HCT116 (cell line): Measurements from ENCODE around the gene NGRN. TPM values are rescaled to one million over a fixed set of nuclear protein-coding genes. Genes with fewer than 3 reads are reported as not detected.
"Not testable (repeated sequence)": the region's sequence is repeated elsewhere in the genome, so short reads cannot be mapped to it uniquely, and the experiment has no call there.

ENCODE experiments used
- ATAC-seq: fragments of 200-7000 bp; cut with Tn5 transposase; 2 replicates; pipeline ENCODE4 v1.9.1; 2020; ENCODE audit warnings: mild to moderate bottlenecking, moderate library complexity
- BruUV-seq: library from RNA; stranded (reverse); fragments of 400-500 nt; replicated peaks from 2 replicates; lab custom pipeline; 2021; lab: Mats Ljungman, UMichigan
- CTCF ChIA-PET: fragments of 300-600 bp; sonication (Branson Sonifier 250); formaldehyde crosslinking; loops from one replicate; lab custom pipeline; 2021; ENCODE audit warnings: antibody characterized with exemption; lab: Charles Lee
- POLR2A ChIA-PET: fragments of 300-600, 350-600 bp; sonication (Branson Sonifier 250); formaldehyde crosslinking; loops from one replicate; lab custom pipeline; 2021; ENCODE audit warnings: antibody characterized with exemption; lab: Charles Lee
- RAD21 ChIA-PET, 2 experiments: fragments of 300-600 bp; sonication (Branson Sonifier 250); formaldehyde crosslinking; loops; one replicate each; lab custom pipeline; 2023; ENCODE audit warnings: low total read pairs in 2 of 2; ENCODE audit not compliant: uncharacterized antibody in 2 of 2, unreplicated experiment in 2 of 2, low non-redundant PET in 1 of 2; lab: Charles Lee
- DNase-seq: peaks from one replicate; pipeline ENCODE4 v3.0.0-alpha.2; 2010; ENCODE audit warnings: low read depth, low spot score
- H2AFZ ChIP-seq: fragments of 200-600 bp; shearing (Covaris generic), sonication (generic); 2 replicates; pipeline ENCODE4 v1.6.1; 2017; ENCODE audit warnings: low read depth, mixed run types, mixed read lengths, antibody characterized with exemption, low read length; ENCODE audit not compliant: poor library complexity, severe bottlenecking
- H3K27ac ChIP-seq: 2 replicates; pipeline ENCODE4 v1.5.1; 2012; ENCODE audit warnings: low read depth, low read length
- H3K27me3 ChIP-seq: fragments of 200-600 bp; sonication (generic); 2 replicates; pipeline ENCODE4 v1.6.1; 2016; ENCODE audit warnings: mixed run types, low read length, mixed read lengths; ENCODE audit not compliant: insufficient read depth
- H3K36me3 ChIP-seq, 2 experiments: fragments of 200-500 bp in 1 of 2; fragments of 200-600 bp in 1 of 2; sonication (Bioruptor generic) in 1 of 2; sonication (generic) in 1 of 2; 2 replicates each; pipeline versions ENCODE4 v1.5.1 to v1.6.1; 2014 to 2016; ENCODE audit warnings: low read length in 2 of 2, inconsistent platforms in 1 of 2, mixed read lengths in 1 of 2, mixed run types in 1 of 2; ENCODE audit not compliant: insufficient read depth in 2 of 2, control insufficient read depth in 1 of 2
- H3K4me1 ChIP-seq, 2 experiments: fragments of 200-600 bp in 1 of 2; sonication (generic) in 1 of 2; 2 replicates each; pipeline versions ENCODE4 v1.5.1 to v1.6.1; 2012 to 2017; ENCODE audit warnings: low read length in 2 of 2, inconsistent platforms in 1 of 2, mild to moderate bottlenecking in 1 of 2, mixed read lengths in 1 of 2, mixed run types in 1 of 2, moderate library complexity in 1 of 2; ENCODE audit not compliant: insufficient read depth in 2 of 2, control insufficient read depth in 1 of 2
- H3K4me2 ChIP-seq: fragments of 200-600 bp; sonication (generic); 2 replicates; pipeline ENCODE4 v1.6.1; 2017; ENCODE audit warnings: mixed run types, low read length, mixed read lengths
- H3K4me3 ChIP-seq, 2 experiments: fragments of 200-600 bp in 1 of 2; sonication (generic) in 1 of 2; replicated peaks in 1 of 2; 2 replicates each; pipeline ENCODE4 v1.5.1; 2011 to 2016; ENCODE audit warnings: low read length in 2 of 2, control low read depth in 1 of 2, low read depth in 1 of 2, mild to moderate bottlenecking in 1 of 2, mixed read lengths in 1 of 2, mixed run types in 1 of 2
- H3K79me2 ChIP-seq: fragments of 200-600 bp; sonication (generic); 2 replicates; pipeline ENCODE4 v1.6.1; 2017; ENCODE audit warnings: mild to moderate bottlenecking, mixed run types, low read length, moderate library complexity, mixed read lengths; ENCODE audit not compliant: insufficient read depth
- H3K9ac ChIP-seq: fragments of 200-600 bp; sonication (generic); 2 replicates; pipeline ENCODE4 v1.6.1; 2016; ENCODE audit warnings: low read length, mixed read lengths
- H3K9me2 ChIP-seq: fragments of 200-600 bp; sonication (generic), shearing (Covaris generic); 2 replicates; pipeline ENCODE4 v1.6.1; 2017; ENCODE audit warnings: mixed run types, mild to moderate bottlenecking, moderate library complexity; ENCODE audit not compliant: insufficient read depth
- H3K9me3 ChIP-seq, 2 experiments: fragments of 200-500 bp in 1 of 2; fragments of 200-600 bp in 1 of 2; sonication (Bioruptor generic) in 1 of 2; sonication (generic) in 1 of 2; 2 replicates each; pipeline ENCODE4 v1.6.1; 2014 to 2017; ENCODE audit warnings: low read length in 2 of 2, mixed read lengths in 2 of 2, inconsistent platforms in 1 of 2, low read depth in 1 of 2, mild to moderate bottlenecking in 1 of 2, mixed run types in 1 of 2, moderate library complexity in 1 of 2; ENCODE audit not compliant: control insufficient read depth in 1 of 2, insufficient read depth in 1 of 2
- H4K20me1 ChIP-seq: fragments of 200-600 bp; sonication (generic), shearing (Covaris generic); 2 replicates; pipeline ENCODE4 v1.6.1; 2017; ENCODE audit warnings: mixed run types, mild to moderate bottlenecking, moderate library complexity; ENCODE audit not compliant: insufficient read depth
- EZH2phosphoT487 ChIP-seq: fragments of 200-600 bp; IDR thresholded peaks from 2 replicates; pipeline ENCODE4 v1.6.1; 2018; ENCODE audit warnings: antibody characterized with exemption, borderline replicate concordance
- FOSL1 ChIP-seq: IDR thresholded peaks from 2 replicates; pipeline ENCODE4 v1.6.1; 2012; ENCODE audit warnings: low read depth
- POLR2A ChIP-seq: IDR thresholded peaks from 2 replicates; pipeline ENCODE4 v1.7.0; 2011; ENCODE audit warnings: borderline replicate concordance; ENCODE audit not compliant: insufficient read depth, insufficient read length; ENCODE audit errors: extremely low read depth
- POLR2AphosphoS5 ChIP-seq: IDR thresholded peaks from 2 replicates; pipeline ENCODE4 v1.6.1; 2011; ENCODE audit warnings: mild to moderate bottlenecking, low read depth, low read length, moderate library complexity
- REST ChIP-seq: IDR thresholded peaks from 2 replicates; pipeline ENCODE4 v1.6.1; 2012; ENCODE audit warnings: low read depth
- SIN3A ChIP-seq: IDR thresholded peaks from 2 replicates; pipeline ENCODE4 v1.6.1; 2012; ENCODE audit warnings: low read depth
- SRF ChIP-seq: IDR thresholded peaks from 2 replicates; pipeline ENCODE4 v1.6.1; 2012; ENCODE audit warnings: low read depth
- ZNF274 ChIP-seq: fragments of 200-500 bp; sonication (Bioruptor generic); IDR thresholded peaks from 2 replicates; pipeline ENCODE4 v1.6.1; 2014; ENCODE audit warnings: mild to moderate bottlenecking, low read depth, low read length, inconsistent platforms
- intact Hi-C: fragments of 100-400 bp; cut with micrococcal nuclease; formaldehyde crosslinking; loops from 2 replicates; pipeline ENCODE4 v1.10.0; 2022
- total RNA-seq: library from RNA; stranded (reverse); gene quantifications from one replicate; pipeline ENCODE4 v1.2.1, GENCODE V29; 2021; ENCODE audit not compliant: unreplicated experiment
- TF ChIP-seq, protein P1 (sequence below), 3 experiments: fragments of 200-600 bp in 1 of 3; sonication (generic) in 1 of 3; IDR thresholded peaks in 2 of 3; conservative IDR thresholded peaks in 1 of 3; 2 replicates each; pipeline ENCODE4 v1.5.1; 2012 to 2017; ENCODE audit warnings: low read depth in 2 of 3, low read length in 2 of 3, antibody characterized with exemption in 1 of 3, borderline replicate concordance in 1 of 3, control low read depth in 1 of 3, mild to moderate bottlenecking in 1 of 3, mixed read lengths in 1 of 3, mixed run types in 1 of 3, moderate library complexity in 1 of 3; ENCODE audit not compliant: insufficient read depth in 1 of 3

NGRN gene
- total RNA-seq, 1 experiment from 2014 or later: 72.7 TPM

- Histone ChIP-seq H3K36me3 (no peaks in the 10 kb centered on the region), H3K4me2 (no peak overlapping the region), H3K79me2 (no peaks in the 10 kb centered on the region), H3K27ac (no peak overlapping the region), H3K9me2 (no peaks in the 10 kb centered on the region), H4K20me1 (no peaks in the 10 kb centered on the region), H3K4me1 (peaks cover 0 to 8% of the 10 kb centered on the region in 2 experiments; a peak in 3 of 4 replicates), H3K9ac (no peak overlapping the region), H3K27me3 (no peaks in the 10 kb centered on the region), H3K4me3 (no peak overlapping the region), H2AFZ (peak overlapping the region; percentile 66), H3K9me3 (no peaks in the 10 kb centered on the region)
- intact Hi-C loops: no loop called here
- POLR2A ChIA-PET: no interaction called here
- no TSS peak for BruUV-seq
- no peak for DNase-seq
- CTCF ChIA-PET: interaction anchor here (0.9 to 2.3 kb wide), 12 partner anchors 9 to 633 kb away, joined by 3 to 11 read pairs (median 6); partner anchors contain the start of genes HDDC3 and UNC45A
- RAD21 ChIA-PET: no interaction called here
- TF ChIP-seq FOSL1: no peak
- no peak for TF ChIP-seq SRF
- no peak for TF ChIP-seq REST
- no peak for TF ChIP-seq POLR2AphosphoS5
- TF ChIP-seq, protein P1, sequence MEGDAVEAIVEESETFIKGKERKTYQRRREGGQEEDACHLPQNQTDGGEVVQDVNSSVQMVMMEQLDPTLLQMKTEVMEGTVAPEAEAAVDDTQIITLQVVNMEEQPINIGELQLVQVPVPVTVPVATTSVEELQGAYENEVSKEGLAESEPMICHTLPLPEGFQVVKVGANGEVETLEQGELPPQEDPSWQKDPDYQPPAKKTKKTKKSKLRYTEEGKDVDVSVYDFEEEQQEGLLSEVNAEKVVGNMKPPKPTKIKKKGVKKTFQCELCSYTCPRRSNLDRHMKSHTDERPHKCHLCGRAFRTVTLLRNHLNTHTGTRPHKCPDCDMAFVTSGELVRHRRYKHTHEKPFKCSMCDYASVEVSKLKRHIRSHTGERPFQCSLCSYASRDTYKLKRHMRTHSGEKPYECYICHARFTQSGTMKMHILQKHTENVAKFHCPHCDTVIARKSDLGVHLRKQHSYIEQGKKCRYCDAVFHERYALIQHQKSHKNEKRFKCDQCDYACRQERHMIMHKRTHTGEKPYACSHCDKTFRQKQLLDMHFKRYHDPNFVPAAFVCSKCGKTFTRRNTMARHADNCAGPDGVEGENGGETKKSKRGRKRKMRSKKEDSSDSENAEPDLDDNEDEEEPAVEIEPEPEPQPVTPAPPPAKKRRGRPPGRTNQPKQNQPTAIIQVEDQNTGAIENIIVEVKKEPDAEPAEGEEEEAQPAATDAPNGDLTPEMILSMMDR (IDR thresholded peaks at IDR 0.05 in 2 of 3, conservative IDR thresholded peaks at IDR 0.05 in 1 of 3; ENCODE audit: borderline replicate concordance in 1 of 3, insufficient read depth in 1 of 3, low read depth in 2 of 3, low read length in 2 of 3): no peak
- no peak for TF ChIP-seq EZH2phosphoT487
- no peak for TF ChIP-seq POLR2A
- TF ChIP-seq ZNF274: no peak
- no peak for TF ChIP-seq SIN3A
- no peak for ATAC-seq
Observed at GRCh38 chr15:90301707-90302300, 36.3 kb downstream of the NGRN start.

DNA sequence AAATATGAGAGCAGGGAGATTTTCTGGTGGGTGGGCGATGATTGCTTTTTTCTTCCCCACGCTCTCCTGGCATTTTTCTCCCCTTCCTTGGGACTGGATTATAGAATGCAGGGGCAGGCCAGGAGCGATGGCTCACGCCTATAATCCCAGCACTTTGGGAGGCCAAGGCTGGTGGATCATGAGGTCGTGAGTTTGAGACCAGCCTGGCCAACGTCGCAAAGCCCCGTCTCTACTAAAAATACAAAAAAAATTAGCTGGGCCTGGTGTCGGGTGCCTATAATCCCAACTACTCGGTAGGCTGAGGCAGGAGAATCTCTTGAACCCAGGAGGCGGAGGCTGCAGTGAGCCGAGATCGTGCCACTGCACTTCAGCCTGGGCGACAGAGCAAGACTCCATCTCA is 39.9 kb downstream of the NGRN start:
- ATAC-seq, POLR2A ChIA-PET, H4K20me1 ChIP-seq, intact Hi-C loops, H3K4me3 ChIP-seq, H3K36me3 ChIP-seq, H3K9ac ChIP-seq, RAD21 ChIA-PET, H3K79me2 ChIP-seq, BruUV-seq, H3K4me1 ChIP-seq, H3K4me2 ChIP-seq, DNase-seq, H2AFZ ChIP-seq, H3K9me2 ChIP-seq, H3K9me3 ChIP-seq, H3K27me3 ChIP-seq, H3K27ac ChIP-seq: not testable (repeated sequence)
- CTCF ChIA-PET: interaction anchor here (1.1 to 1.7 kb wide), 2 partner anchors 12 to 15 kb away, joined by 4 to 9 read pairs; no protein-coding TSS in a partner anchor
